GM19240 (cell line): Measurements from ENCODE around the gene EPO.
"Not testable (repeated sequence)": the region's sequence is repeated elsewhere in the genome, so short reads cannot be mapped to it uniquely, and the experiment has no call there.

Experiments
- DNase-seq: peaks from one replicate; pipeline ENCODE4 v3.0.0; 2011; ENCODE audit warnings: low spot score; ENCODE audit not compliant: insufficient read length

EPO gene

DNA sequence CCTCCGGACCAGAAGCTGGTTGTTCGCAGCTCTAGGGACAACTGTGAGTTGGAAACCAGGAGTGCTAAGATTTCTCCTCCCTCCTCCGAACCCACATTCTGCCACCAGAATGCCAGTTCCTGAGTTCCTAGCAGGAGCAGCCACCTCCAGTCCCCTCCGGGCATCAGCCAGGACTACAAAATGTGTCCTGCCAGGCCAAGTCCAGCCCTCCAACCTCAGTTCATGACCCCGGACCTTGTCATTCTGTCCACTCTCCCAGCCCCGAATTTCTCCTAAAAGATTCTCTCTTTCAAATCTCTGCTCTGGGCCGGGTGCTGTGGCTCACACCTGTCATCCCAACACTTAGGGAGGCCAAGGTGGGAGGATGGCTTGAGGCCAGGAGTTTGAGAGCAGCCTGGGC, 15.5 kb downstream of the EPO start:
- no peak for DNase-seq

DNA sequence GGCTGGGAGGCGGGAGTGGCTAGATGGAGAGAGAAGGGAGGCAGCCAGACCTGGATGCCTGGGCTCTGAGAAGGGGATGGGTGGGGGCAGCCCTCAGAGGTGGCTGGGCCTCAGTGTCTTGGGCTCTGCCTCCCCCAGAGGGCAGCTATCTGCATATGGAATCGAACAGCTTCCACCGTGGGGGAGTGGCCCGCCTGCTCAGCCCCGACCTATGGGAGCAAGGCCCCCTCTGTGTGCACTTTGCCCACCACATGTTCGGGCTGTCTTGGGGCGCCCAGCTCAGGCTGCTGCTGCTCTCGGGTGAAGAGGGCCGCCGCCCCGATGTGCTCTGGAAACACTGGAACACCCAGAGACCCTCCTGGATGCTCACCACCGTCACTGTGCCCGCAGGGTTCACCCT, 16.4 kb downstream of the EPO start:
- no peak for DNase-seq

DNA sequence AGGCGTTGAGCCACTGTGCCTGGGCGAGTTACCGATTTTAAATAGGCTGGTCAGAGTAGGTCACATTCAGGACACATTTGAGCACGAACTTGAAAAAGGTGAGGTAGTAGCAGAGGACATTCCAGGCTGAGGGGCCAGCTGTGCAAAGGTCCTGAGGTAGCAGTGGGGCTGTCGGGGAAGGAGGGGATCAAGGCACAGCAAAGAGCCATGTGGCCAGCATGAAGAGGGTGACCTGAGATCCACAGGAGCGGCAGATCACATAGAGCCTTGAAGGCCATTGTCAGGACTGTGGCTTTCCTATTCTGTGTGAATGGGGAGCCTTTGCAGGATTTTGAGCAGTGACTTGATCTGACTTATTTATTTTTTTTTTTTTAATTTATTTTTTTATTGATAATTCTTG, 19.7 kb downstream of the EPO start:
- no peak for DNase-seq

DNA sequence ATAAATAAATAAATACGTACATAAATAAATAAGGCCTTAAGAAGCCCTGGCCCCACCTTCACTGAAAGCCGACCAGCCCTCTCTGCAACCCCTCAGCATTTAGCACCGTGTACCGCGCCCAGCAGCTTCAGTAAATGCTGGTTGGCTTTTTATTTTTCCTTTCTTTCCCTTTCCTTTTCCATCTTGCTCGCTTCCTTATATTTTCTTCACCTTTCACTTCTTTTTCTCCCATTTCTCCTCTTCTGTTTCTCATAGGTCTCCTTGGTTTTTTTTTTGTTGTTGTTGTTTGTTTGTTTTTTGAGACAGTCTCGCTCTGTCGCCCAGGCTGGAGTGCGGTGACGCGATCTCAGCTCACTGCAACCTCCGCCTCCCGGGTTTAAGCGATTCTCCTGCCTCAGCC, 24.3 kb downstream of the EPO start:
- no peak for DNase-seq

GRCh38 chr7:100745184-100745583, 24.9 kb downstream of the EPO start:
- no peak for DNase-seq

DNA sequence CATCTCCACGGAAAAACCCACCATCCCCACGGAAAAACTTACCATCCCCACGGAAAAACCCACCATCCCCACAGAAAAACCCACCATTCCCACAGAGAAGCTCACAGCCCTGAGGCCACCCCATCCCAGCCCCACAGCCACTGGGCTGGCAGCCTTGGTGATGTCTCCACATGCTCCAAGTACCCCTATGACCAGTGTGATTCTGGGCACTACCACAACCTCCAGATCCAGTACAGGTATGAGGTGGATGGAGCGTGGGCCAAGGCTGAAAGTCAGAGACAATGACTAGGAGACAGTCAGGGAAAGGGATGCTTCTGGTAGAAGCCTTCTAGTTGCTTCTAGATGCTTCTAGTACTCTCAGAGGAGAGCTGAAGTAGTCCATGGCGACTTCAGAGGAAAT, 32.7 kb downstream of the EPO start:
- DNase-seq = no peak

DNA sequence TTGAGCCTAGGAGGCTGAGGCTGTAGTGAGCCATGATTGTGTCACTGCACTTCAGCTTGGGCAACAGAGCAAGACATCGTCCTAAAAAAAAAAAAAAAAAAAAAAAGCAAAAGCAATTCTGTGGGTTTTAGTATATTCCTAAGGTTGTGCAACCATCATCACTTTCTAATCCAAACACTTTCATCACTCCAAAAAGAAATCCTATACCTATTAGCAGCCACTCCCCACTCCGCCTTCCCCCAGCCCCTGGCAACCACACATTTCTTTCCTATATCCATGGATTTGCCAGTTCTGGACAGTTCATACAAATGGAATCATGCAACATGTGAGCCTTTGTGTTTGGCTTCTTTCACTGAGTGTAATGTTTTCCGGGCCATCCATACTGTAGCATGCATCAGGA, 33.5 kb downstream of the EPO start:
- DNase-seq = no peak

- no peak for DNase-seq
Measured at GRCh38 chr7:100759357-100760171, 39.3 kb downstream of the EPO start.

DNA sequence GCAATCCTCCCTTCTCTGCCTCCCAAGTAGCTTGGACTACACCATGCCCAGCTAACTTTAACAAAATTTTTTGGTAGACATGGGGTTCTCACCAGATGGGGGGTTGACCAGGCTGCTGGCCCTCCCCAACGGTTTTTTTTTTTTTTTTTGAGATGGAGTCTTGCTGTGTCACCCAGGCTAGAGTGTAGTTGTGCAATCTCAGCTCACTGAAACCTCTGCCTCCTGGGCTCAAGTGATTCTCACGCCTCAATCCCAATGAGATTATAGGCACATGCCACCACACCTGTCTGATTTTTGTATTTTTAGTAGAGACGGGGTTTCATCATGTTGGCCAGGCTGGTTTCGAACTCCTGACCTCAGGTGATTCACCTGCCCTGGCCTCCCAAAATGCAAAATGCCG, 42.6 kb downstream of the EPO start:
- DNase-seq = not testable (repeated sequence)

DNA sequence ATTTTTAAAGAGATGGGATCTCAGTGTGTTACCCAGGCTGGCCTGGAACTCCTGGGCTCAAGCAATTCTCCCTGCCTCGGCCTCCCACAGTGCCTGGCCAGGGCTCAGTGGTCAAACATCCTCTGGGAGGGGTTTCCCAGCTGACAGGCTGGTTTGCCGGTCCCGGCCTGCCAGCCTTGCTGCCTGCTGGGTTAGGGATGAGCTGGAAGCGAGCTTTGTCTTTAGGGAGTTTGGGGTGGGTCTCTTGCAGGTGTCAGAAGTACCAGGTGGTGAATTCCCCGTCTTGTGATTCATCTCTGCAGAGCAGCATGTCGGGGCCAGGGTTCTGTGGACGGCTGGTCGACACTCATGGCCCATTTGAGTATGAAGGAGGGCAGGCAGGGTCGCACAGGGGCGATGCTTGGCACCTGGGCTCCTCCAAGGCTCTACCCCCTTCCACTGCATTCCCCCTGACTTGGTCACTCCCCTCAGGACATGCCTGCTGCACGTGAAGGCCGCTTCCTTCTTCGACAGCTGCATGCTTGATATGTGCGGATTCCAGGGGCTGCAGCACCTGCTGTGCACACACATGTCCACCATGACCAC, 43.4 kb downstream of the EPO start:
- DNase-seq = no peak

DNA sequence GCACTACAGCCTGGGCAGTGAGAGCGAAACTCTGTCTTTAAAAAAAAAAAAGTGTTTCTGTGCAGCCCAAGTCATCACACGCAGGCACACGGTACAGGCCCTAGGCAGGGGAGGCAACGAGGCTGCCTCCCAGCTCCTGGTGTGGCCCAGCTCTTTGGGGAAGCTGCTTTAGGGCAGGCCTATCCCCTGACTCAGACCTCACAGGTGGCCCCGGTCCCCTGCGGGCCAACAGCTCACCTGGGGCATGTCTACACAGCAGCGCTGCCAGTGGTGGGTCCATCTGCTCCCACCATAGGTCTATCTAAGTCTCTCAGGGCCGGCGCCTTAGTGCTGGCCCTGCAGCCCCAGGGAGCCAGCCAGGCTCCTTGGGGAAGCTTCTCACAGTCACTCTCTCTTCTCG, 44.6 kb downstream of the EPO start:
- no peak for DNase-seq

DNA sequence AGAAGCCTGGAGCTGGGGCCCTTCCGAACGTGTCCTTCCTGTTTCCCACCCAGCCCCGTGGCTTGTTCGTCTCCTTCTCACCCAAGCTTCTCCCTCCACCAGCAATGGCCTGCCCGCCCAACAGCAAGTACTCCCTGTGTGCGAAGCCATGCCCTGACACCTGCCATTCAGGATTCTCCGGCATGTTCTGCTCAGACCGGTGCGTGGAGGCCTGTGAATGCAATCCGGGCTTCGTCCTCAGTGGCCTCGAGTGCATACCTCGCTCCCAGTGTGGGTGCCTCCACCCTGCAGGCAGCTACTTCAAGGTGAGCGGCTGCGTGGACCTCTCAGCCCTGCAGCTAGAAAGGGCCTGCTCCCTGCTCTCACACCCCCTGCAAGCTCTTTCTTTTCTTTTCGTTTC, 45.0 kb downstream of the EPO start:
- no peak for DNase-seq

DNA sequence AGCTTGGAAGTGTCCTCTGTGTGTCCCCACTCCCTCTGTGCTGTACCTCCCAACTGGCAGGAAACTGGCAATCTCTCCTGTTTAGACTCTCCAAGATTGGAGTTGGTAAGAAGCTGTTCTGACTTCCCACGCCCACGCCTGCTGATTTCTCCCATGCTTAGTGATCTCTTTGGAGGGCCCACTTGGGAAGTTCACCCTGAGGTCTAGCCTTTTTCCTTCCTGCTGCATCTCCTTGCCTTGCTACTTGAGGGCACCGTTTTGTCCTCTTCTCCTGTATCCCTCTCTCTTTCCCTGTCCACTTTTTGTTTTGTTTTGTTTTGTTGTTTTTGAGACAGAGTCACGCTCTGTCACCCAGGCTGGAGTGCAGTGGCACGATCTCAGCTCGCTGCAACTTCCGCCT, 48.5 kb downstream of the EPO start:
- no peak for DNase-seq
